AG09309 (cell line): ENCODE measurements around the gene SMOC1.

Source experiments
- DNase-seq: peaks from one replicate; pipeline ENCODE4 v3.0.0-alpha.2; 2010; ENCODE audit warnings: low read depth
- H3K4me3 ChIP-seq: 2 replicates; pipeline ENCODE4 v1.5.1; 2011; ENCODE audit warnings: mild to moderate bottlenecking, low read depth, low read length, moderate library complexity; ENCODE audit not compliant: control insufficient read depth
- TF ChIP-seq, protein P1 (sequence below): IDR thresholded peaks from 2 replicates; pipeline ENCODE4 v1.5.1; 2011; ENCODE audit warnings: mild to moderate bottlenecking, low read depth, low read length, inconsistent platforms; ENCODE audit not compliant: insufficient read depth, control insufficient read depth; ENCODE audit errors: missing control alignments

The SMOC1 gene

DNA sequence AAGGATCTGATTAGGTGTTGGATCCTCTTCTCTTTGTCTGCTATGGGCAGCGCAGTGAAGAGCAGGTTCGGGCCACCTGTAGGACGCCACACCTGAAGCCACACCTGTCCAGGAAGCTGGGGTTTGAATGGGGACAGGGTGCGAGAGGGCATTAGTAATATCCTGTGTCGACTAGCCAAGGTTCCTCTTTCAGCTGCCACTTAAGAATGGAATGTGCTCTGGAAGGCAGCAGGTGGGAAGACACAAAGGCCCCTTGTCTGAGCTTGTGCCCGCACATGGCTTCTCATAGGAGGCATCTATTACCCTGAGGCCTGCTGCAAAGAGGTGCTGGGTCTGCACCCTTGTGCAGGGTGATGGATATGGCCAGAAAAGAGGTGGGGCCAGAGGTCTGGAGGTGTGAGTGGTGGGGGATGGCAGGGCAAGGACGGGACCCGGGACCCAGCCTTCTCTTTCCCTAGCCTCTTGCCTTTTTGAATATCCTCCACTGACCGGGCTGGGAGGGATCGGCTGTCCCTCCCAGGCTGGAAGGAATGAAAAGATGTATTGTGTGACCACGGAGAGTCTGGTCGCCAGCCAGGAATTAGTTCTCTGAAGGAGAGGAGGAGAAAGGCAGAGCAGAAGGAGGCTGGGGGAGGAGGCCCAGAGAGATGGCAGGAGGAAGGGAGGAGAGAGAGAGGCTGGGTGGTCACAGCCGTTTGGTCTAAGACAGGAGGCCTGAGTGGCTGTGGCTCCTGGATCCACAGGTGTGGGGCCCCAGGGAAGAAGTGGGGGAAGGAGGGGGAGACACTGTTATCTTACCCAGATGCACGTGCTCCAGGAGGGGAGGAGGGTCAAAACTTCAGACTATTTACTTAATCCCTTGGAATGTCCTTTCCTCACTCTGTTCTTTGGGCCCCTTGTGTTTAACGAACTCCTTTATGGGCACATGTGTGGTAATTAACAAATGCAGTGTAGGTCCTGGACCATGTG, 101.5 kb downstream of the SMOC1 start:
- TF ChIP-seq, protein P1, sequence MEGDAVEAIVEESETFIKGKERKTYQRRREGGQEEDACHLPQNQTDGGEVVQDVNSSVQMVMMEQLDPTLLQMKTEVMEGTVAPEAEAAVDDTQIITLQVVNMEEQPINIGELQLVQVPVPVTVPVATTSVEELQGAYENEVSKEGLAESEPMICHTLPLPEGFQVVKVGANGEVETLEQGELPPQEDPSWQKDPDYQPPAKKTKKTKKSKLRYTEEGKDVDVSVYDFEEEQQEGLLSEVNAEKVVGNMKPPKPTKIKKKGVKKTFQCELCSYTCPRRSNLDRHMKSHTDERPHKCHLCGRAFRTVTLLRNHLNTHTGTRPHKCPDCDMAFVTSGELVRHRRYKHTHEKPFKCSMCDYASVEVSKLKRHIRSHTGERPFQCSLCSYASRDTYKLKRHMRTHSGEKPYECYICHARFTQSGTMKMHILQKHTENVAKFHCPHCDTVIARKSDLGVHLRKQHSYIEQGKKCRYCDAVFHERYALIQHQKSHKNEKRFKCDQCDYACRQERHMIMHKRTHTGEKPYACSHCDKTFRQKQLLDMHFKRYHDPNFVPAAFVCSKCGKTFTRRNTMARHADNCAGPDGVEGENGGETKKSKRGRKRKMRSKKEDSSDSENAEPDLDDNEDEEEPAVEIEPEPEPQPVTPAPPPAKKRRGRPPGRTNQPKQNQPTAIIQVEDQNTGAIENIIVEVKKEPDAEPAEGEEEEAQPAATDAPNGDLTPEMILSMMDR: no peak
- DNase-seq: no peak
- no peak overlapping the region for H3K4me3 ChIP-seq

DNA sequence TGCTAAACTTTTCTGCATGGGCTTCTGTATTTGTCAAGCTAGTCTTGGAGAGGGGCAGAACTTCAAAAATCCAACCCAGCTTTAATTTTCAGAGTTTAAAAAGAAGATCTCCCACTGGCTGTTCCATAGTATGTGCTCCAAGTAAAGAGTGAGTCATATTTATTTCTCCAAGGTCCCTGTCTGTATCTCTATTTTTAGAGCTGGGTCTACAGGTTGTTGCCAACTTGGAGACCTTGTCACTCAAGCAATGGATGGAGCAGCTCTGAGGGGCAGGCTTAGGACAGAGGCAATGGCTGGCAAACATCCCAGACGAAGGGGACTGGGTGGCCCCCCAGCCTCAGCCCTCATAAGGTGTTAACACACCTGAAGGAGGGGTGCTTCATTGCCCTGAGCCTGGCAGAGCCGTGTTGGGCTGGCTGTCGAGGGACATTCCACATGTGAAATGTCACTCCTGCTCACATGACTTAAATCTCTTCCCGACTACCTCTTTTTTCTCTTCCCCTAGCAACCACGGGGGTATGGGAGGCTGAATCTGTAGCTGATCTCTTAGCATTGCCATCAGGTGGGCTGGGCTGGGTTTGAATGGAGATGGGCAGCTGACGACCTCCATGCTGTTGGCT, 103.1 kb downstream of the SMOC1 start:
- no peak overlapping the region for H3K4me3 ChIP-seq
- no peak for DNase-seq
- TF ChIP-seq, protein P1: no peak

DNA sequence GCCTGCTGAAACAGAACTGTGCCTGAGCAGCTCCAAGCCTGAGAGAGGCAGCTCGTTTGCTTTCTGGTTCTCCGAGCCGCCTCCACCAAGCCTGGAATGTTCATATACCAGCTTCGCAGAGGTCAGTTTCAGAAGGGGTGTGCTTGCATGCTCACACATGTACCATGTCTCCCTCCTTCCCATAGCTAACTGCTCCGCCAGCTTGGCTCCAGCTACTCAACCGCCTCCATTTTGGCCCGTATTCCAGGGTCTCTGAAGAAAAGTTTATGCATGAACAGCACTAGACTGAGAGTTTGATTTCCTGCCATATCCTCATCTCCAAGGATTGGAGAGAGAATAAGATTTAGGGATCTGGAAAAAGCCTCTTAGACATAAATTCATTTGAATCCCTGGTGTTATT, 103.7 kb downstream of the SMOC1 start:
- TF ChIP-seq, protein P1: no peak
- no peak overlapping the region for H3K4me3 ChIP-seq
- DNase-seq: no peak

DNA sequence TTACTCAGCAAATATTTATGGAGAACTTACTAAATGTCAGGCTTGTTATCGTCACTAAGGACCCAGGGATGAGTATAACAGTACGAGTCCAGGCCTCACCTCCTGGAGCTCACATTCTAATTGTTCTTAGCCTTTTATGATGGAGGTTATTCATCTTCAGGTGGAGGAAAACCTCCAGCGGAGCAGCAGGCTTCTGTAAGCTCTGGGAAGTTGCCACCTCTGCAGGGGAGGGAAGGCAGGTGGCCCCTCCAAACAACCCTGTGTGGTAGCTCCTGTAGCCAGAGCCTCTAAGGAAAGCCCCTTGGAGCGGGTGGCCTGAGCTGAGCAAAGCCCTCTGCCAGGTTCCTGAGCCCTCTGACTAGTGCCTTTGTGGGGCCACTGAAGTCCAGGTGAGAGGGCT, 104.1 kb downstream of the SMOC1 start:
- no peak for DNase-seq
- H3K4me3 ChIP-seq: no peak overlapping the region
- TF ChIP-seq, protein P1: no peak

DNA sequence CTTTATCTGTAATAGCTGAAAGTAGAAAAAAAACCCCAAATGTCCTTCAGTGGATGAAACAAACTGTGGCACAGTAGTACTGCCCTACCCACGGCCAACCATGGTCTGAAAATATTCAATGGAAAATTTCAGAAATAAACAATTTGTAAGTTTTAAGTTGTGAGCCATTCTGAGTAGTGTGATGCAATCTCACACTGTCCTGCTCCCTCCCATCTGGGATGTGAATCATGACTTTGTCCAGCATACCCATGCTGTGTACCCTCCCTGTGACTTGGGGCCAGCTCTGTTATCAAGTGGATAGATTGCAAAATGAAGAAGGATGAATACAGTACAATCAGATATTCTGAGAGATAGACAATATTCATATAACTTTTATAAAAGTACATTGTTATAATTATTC, 106.2 kb downstream of the SMOC1 start:
- TF ChIP-seq, protein P1: no peak
- no peak for DNase-seq

DNA sequence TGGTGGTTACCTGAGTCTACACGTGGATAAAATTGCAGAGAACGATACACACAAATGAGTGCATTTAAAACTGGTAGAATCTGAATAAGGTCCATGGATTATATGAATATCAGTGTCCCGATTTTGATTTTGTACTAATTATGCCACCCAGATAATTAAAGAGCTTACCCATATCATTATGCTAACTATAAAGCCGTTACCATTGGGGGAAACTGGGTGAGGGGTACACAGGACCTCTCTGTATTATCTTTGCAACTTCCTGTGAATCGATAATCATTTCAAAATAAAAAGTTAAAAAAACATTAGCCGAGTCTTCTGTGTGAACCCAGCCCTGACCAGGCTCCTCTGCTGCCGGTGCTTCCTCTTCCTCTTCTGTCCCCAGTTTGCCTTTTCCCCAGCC, 107.1 kb downstream of the SMOC1 start:
- TF ChIP-seq, protein P1: no peak
- no peak overlapping the region for H3K4me3 ChIP-seq
- DNase-seq: no peak

More for the DNA sequence above, 106.2 kb downstream of the SMOC1 start:
- no peak overlapping the region for H3K4me3 ChIP-seq
